Skin of body (tissue), 2 donors: ENCODE data around the gene CLDN4. TPM values are rescaled to one million over a fixed set of nuclear protein-coding genes. Genes with fewer than 3 reads are reported as not detected.
"Not testable (repeated sequence)": the region's sequence is repeated elsewhere in the genome, so short reads cannot be mapped to it uniquely, and the experiment has no call there.

Source experiments
- DNase-seq: peaks from one replicate; lab custom pipeline; 2025; lab: John Stamatoyannopoulos, UW
- total RNA-seq: library from RNA; depleted of rRNA; stranded (reverse); fragments of >200 nt; gene quantifications from one replicate; pipeline ENCODE4 v1.2.3, GENCODE V29; 2014

The CLDN4 gene
- total RNA-seq, 1 donor from 2014 or later = 75.4 TPM

DNA sequence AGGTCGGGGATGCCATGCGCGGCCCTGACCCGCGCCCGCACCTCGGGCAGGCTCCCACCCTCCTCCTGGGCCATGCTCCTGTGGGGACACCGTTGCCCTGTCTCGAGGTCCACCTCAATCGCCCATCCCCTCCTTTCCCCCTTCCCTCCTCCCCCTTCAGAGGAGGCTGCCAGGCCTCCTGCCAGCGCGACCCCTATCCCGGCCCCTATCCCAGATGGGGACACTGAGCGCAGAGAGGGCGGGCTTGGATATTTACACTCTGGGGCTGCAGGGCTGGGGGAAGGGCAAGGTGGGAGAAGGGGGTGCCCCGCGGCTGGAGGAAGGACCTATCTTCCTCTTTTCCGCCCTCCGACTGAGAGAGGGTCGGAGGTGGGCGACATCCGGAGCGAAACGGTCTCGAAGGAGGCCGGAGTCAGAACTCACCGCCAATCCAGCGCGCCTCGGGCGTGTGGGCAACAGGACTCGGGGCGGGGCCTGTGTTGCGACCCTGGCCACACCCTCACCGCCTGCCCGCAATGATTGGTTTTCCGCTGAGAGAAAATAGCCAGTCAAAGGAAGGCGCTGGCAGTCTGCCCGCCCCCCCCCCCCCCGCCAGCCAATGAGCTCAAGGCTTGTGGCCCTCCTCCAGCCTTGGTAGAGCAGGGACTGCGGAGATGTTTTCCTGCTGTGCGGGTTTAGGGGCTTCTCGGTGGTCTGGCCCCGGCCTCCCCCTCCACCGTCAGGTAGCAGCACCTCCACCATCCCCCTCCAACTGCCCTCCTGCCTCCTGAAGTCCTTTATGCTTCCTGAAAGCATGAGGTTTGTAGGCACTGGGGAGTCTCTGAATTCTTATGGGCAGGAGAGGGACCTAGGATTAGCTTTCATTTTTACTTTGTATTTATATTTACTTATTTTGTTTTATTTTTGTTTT, 11.5 kb downstream of the CLDN4 start, which contains the start of gene METTL27:
TSS of gene METTL27 (minus strand) at position 450 of the 910 bp plus-strand sequence. CDS start at position 74, 376 bp downstream.
- peak; percentile 76 for DNase-seq

DNA sequence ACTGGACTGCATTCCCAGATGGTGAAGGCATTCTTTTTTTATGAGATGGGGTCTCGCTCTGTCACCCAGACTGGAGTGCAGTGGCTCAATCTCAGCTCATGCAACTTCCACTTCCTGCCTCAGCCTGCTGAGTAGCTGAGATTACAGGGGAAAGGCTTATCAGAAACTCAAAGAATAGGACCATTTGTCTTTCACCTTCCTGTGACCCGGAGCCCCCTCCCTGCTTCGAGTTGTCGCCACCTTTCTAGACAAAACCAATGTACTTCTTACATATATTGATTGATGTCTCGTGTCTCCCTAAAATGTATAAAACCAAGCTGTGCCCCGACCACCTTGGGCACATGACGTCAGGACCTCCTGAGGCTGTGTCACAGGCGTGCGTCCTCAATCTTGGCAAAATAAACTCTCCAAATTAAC, 13.3 kb downstream of the CLDN4 start:
- DNase-seq = no peak

DNA sequence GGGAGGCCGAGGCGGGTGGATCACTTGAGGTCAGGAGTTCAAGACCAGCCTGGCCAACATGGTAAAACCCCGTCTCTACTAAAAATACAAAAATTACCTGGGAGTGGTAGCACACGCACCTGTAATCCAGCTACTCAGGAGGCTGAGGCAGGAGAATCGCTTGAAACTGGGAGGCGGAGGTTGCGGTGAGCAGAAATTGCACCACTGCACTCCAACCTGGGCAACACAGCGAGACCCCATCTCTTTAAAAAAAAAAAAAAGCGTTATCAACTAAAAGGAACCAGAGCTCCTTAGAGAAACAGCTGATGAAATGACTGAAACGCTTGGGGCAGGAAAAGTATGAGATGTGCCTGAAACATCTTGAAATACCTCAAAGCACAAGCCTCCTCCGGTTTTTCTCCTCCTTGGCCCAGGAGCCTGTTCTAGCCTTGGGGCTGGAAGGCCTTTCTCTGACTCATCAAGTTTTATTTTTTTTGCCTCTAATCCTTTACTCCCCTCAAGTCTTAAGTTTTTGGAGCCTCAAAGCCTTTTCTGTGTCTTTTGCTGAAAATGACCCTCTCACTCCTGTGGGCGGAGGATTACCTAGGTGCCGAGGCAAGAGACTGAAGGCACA, 14.2 kb downstream of the CLDN4 start:
- no peak for DNase-seq

DNA sequence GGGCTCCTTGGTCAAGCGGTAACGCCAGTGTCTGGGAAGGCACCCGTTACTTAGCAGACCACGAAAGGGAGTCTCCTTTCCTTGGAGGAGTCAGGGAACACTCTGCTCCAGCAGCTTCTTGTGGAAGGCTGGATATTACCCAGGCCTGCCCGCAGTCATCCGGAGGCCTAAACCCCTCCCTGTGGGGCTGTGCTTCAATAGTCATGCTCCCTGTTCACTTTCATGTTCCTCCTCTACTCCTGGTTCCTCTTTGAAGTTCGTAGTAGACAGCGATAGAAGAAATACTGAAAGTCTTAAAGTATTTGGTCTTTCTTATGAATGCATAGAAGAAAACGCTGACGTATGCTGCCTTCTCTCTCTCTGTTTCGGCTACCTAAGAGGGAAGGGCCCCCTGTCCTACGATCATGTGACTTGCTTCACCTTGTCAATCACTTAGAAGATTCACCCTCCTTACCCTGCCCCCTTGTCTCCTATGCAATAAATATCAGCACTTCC, 15.0 kb downstream of the CLDN4 start:
- not testable (repeated sequence) for DNase-seq

DNA sequence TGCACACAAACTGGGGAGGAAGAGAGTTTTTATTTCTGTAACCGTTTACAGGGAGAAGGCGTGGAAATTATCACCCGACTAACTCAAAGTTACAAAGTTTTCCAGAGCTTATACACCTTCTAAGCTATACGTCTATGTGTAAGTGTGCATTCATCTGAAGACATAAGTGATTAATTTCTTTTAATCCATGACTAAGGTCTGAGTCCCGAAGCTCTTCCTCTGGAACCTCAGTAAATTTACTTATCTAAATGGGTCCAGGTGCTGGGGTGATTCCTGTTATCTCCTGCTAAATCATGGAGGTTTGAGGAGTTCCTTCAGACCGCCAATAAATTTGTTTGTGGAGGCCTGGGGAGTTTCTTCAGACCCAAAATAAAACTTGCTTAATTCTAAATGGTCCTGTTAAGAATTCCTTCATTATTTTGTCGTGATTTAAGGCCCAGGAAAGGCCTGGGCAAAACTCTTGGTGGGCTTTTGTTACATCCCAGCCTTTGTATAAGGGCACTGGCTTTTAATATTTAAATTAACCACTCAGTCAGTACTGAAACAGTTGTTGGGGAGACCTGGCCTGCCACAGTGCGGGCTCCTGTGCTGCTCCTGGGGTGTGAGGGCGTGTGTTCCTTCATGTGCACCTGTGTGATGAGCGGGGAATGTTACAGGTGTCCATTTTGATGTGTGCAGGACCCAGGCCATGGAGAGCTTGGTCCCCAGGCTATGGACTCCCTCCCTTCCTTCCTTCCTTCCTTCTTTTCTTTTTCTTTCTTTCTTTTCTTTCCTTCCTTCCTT, 17.3 kb downstream of the CLDN4 start:
- no peak for DNase-seq

DNA sequence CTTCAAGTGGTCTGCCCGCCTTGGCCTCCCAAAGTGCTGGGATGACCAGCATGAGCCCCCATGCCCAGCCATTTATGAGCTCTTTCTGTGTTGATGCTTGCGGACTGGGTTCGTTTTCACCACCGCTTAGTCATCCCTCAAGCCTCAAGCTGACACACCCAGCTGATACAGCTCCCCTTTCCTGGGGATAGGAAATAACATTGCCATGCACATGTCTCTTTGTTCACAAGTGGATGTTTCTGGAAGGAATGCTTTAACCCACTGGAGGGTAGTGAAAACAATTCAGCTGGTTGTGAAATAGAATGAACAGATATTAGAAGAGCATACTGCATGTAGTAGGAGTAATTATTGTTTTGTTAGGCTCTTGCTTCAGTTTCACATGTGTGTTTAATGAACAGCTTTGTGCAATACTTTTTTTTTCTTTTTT, 20.0 kb downstream of the CLDN4 start:
- peak; percentile 81 for DNase-seq

DNA sequence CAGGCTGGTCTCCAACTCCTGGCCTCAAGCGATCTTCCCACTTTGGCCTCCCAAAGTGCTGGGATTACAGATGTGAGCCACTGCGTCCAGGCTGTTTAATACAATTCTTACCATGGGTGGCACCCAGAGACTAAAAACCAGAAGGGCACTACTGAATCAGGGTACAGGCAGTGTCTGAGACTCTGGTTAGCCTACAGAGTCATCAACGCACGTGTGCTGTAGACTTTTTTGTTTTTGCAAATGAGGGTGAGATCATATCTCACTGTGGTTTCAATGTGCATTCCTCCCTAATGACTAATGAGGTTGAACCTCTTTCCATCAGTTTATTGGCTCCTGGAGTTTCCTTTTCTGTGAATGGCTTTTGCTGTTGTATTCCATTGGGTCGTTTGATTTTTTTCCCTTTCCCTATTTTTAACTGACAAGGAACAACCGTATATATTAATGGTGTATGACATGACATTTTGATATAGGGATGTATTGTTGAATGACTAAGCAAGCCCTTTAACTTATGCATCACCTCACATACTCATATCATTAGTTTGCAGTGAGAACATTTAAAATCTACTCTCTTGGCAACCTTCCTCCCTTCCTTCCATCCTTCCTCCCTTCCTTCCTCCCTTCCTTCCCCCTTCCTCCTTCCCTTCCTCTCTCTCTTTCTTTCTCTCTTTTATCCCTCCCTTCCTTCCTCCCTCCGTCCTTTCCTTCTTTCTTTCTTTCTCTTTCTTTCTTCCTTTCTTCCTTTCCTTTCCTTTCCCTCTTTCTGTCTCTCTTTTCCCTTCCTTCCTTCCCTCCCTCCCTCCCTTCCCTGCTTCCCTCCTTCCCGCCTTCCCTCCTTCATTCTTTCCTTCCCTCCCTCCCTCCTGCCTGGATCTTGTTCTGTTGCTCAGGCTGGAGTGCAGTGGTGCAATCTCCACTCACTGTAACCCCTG, 20.9 kb downstream of the CLDN4 start:
- DNase-seq = peak; percentile 67

DNA sequence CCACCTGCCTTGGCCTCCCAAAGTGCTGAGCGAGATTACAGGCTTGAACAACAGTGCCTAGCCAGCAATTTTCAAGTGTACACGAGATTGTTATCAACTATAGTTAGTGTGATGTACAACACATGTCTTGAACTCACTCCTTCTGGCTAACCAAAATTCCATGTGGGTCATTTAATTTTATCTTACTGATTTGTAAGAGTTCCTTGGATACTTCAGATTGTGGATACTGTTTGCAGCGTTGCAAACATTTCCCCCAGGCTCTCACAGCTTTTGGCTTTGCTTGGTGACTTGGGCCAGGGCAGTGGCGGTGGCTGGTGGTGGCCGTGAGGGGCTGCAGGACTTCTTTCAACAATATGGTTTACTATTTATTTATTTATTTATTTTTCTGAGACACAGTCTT, 21.7 kb downstream of the CLDN4 start:
- no peak for DNase-seq

DNA sequence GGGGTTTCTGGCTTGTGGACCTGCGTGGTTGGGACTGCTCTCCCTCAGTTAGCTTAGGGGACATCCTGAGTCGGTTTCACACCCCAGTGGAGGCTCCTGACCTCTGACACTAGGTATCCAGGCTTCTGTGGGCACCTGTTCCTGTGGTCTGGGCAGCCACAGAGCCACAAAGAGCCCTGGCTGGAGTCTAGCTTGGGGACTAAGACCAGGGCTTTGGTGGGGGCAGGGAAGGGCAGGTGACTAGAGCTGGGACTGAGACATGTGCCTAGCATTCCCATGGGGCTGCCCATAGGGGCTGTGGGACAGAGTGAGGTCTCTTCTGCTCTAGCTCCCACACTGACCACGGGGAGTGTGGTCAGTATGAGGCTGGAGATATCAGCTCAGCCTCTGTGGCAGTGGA, 26.1 kb downstream of the CLDN4 start:
- DNase-seq = no peak

DNA sequence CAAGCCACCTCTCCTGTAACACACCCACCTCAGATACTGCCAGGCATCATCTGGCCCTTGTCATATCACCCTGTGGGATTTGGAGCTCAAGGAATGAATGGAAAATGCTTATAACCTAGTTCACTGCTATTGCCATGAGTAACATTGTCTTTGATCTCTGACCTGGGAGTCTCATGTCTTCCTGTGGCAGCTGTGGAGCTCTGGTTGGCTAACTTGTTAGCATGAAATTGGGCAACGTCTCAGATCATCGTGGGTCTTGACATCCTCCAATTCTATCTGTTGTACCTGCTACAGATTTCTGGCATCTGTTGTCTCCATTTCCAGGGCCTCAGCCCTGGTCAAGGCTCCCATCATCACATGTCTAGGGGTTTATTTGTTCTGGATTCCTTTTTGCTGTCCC, 28.0 kb downstream of the CLDN4 start:
- no peak for DNase-seq

DNA sequence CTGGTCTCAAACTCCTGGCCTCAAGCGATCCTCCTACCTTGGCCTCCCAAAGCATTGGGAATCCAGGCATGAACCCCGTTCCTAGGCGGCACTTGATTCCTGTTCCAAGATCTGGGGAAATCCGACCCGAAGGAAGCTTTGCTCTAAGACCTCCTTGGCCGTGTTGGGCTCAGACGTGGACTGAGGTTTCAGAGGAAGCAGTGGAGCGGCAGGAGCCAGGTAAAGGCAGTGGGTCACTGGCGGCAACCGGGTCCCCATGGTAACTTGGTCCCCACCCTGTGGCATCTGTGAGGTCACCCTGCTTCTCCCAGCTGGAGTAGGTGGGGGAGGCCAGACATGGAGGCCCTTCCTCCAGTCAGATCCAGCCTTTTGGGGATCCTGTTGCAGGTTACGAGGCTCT, 30.1 kb downstream of the CLDN4 start, which contains the start of gene TMEM270:
TSS of gene TMEM270 (plus strand) at position 301 of the 400 bp plus-strand sequence. CDS start at position 337, 36 bp downstream.
- DNase-seq = no peak

DNA sequence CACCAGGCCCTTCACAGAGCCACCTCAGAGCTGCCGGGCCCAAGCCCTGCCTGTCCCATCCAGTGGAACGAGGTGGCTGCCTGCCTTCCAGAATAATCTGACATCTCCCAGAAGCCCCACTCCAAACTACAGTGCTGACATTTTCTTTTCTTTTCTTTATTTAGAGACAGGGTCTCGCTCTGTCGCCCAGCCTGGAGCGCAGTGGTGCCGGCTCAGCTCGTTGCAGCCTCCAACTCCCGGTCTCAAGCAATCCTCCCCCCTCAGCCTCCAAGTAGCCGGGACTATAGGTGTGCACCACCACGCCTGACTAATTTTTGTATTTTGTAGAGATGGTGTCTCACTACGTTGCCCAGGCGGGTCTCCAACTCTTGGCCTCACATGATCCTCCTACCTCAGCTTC, 30.5 kb downstream of the CLDN4 start:
- DNase-seq = no peak

DNA sequence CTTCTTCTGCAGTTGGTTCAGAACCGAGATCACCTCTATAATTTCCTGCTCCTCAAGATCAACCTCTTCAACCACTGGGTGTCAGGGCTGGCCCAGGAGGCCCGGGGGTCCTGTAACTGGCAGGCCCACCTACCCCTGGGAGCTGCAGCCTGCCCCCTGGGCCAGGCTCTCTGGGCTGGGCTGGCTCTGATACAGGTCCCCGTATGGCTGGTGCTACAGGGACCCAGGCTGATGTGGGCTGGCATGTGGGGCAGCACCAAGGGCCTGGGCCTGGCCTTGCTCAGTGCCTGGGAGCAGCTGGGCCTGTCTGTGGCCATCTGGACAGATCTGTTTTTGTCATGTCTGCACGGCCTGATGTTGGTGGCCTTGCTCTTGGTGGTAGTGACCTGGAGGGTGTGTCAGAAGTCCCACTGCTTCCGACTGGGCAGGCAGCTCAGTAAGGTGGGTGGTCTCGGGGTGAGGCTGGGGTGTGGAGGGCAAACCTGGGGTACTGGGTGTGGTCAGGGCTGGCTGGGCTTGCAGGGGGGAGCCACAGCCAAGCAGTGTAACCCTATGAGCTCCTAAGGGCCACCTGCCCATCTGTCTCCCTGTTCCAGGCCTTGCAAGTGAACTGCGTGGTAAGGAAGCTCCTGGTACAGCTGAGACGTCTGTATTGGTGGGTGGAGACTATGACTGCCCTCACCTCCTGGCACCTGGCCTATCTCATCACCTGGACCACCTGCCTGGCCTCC, 34.4 kb downstream of the CLDN4 start:
- no peak for DNase-seq

DNA sequence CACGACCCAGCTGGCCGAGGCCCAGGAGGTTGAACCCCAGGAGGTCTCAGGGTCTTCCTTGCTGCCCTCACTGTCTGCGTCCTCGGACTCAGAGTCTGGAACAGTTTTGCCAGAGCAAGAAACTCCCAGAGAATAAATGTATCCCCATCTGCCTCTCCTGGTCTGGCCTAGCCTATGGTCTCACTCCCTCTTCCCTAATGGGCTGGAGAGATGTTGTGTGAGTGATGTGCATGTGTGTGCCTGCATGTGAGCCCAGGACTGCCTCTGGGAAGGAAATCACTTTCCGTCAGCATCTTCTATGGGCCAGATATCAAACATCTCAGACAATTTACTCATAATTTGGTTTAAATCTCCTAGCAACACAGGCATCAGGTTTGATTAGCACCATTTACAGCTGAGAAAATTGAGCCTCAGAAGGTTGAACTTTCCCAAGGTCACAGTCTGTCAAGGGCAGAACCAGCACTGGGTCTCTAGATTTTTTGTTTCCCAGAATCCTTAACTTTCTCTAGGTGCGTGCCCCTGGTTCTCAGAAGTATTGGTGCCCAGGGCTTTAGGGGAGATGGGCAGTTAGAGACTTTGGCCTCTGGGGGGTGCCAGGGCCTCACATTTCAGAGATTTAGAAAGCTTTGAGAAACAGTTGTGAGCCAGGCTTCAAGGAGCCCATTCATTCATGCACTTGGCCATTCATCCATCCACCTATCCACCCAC, 35.1 kb downstream of the CLDN4 start:
- DNase-seq = peak; percentile 17

DNA sequence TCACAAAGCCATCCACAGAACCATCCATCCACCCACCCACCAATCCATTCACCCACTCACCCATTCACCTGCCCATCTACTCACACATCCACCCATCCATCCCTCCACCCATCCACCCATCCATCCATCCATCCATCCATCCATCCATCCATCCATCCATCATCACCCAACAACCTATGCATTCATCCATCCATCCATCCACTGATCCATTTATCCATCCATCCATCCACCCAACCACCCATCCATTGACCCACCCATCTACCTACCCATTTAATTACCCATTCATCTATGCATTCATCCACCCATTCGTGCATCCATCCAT, 35.6 kb downstream of the CLDN4 start:
- DNase-seq = no peak

DNA sequence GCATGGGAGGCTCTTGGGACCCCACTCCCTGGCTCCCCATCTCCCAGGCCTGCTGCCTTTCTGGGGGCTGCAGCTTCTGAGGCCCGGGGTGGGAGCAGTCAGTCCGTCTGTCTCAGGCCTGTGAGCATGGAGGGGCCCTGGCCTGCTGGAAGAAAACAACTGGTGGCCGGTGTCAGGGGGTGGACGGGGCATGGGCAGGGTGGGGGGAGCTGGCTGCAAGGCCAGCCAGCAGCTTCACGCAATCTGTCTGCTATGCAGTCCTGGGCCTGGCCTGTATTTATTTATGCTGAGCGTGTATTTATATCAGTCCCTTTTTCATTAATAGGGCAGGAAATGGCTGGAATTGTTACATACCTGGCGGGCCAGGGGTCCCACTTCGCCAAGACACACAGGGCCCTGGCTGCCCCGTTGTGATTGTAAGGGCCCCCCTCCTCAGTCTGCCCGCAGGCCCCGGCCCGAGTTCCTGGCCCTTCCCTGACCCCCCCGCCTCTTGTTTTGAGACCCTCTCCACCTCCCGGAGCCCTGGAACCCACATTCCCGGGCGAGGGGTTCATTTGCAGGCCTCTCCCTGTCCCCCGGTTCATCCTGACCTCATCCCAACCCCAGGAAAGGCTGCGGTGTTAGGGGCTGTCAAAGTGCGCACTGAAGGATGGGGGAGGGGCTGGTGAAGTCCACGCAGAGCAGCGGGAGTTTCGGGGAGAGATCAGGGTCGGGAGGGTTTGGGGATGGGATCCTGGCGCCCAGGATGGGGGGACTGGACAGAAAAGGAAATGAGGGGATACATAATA, 38.4 kb downstream of the CLDN4 start:
- no peak for DNase-seq

DNA sequence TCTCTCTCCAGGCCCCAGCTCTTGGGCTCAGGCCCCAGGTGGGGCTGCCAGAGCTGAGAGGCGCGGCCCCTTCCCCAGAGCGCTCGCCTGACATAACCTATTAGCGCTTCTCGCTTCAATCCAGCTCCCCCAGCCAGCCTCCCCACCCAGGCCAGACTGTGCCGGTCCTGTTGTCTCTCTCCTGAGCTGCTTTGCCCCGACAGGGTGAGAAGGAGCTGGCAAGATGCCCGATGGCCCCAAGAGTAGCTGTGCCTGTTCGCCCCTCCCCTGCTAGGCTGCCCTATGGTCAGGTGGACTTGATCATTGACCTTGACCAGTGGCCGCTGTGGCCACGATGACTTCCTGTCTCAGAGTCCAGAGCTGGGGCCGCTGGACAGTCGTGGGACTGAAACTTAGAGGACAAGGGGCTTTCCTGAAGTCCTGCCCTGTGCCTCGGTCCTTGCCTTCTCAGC, 39.3 kb downstream of the CLDN4 start:
- DNase-seq = no peak
